Psoas muscle (tissue), 8 donors: ENCODE results near the gene IQSEC1. TPM values are rescaled to one million over a fixed set of nuclear protein-coding genes. Genes with fewer than 3 reads are reported as not detected.

Experiments
- ATAC-seq, 4 donors: fragments of 200-7000 bp; cut with Tn5 transposase; one replicate each; pipeline ENCODE4 v1.9.1; 2020; ENCODE audit warnings: moderate library complexity in 3 of 4, mild to moderate bottlenecking in 2 of 4
- DNase-seq, 2 donors: peaks; one replicate each; pipeline ENCODE4 v3.0.0-alpha.2; 2020
- H3K27ac ChIP-seq: fragments of 200-600 bp; one replicate; pipeline ENCODE4 v1.8.0; 2022
- H3K27me3 ChIP-seq, 3 donors: fragments of 200-600 bp in 1 of 3; one replicate each; pipeline versions ENCODE4 v1.6.1 to v1.8.0; 2013 to 2022; ENCODE audit warnings: low read length in 2 of 3, mild to moderate bottlenecking in 2 of 3, moderate library complexity in 1 of 3; ENCODE audit not compliant: insufficient read depth in 3 of 3
- H3K36me3 ChIP-seq, 2 donors: fragments of 200-600 bp in 1 of 2; one replicate each; pipeline versions ENCODE4 v1.6.1 to v1.8.0; 2013 to 2022; ENCODE audit warnings: low read depth in 1 of 2, mild to moderate bottlenecking in 1 of 2, moderate library complexity in 1 of 2; ENCODE audit not compliant: insufficient read depth in 1 of 2
- H3K4me1 ChIP-seq: fragments of 200-600 bp; one replicate; pipeline ENCODE4 v1.8.0; 2022
- H3K4me3 ChIP-seq: fragments of 200-600 bp; one replicate; pipeline ENCODE4 v1.8.0; 2022; ENCODE audit warnings: mild to moderate bottlenecking
- H3K9me3 ChIP-seq: fragments of 200-600 bp; one replicate; pipeline ENCODE4 v1.8.0; 2022
- WGBS, 3 donors: extraction: QIAGEN DNeasy Blood & Tissue Kit; methylation state at CpG; one replicate each; pipeline versions ENCODE4 v1.1.6 to v1.1.7; 2013; 5-methylcytosine and 5-hydroxymethylcytosine counted together
- intact Hi-C, 2 donors: fragments of 100-400 bp; cut with DNase I; formaldehyde crosslinking; loops; one replicate each; pipeline versions ENCODE4 v1.11.0 to v1.14.2; 2022
- polyA plus RNA-seq, 3 donors: library from polyadenylated mRNA; stranded (reverse); fragments of 200-250 nt; gene quantifications; one replicate each; pipeline ENCODE4 v1.2.3, GENCODE V29; 2013
- total RNA-seq, 4 donors: library from RNA; stranded (reverse); fragmentation: NEBNext Ultra II Directional in 2 of 4; extraction: Animal tissue kit (Norgen Biotek cat#: 25700) in 2 of 4; gene quantifications; one replicate each; pipeline versions ENCODE4 v1.2.1 to v1.2.4, GENCODE V29; 2021 to 2023
- TF ChIP-seq, protein P1 (sequence below): fragments of 200-600 bp; IDR thresholded peaks from one replicate; pipeline ENCODE4 v1.8.0; 2022; ENCODE audit warnings: antibody characterized with exemption
- donor health status: healthy with polysubstance abuse.
- donor health status: DM: no; HTN: no; CAD: no; lungs with moderate emphysema.
- donor health status: Bipolar disorder and iron deficiency.
- donor health status: healthy.
- donor health status: DM: yes; HTN: yes; CAD: no.
- donor health status: DM: no; HTN: no; CAD: no.
- donor health status: DM: no; HTN: no; CAD: no.
- donor health status: DM: yes; HTN: yes; CAD: no.

IQSEC1 gene
- total and polyA plus RNA-seq, 7 donors: 8.6 to 45.4 (median 28.0) TPM

DNA sequence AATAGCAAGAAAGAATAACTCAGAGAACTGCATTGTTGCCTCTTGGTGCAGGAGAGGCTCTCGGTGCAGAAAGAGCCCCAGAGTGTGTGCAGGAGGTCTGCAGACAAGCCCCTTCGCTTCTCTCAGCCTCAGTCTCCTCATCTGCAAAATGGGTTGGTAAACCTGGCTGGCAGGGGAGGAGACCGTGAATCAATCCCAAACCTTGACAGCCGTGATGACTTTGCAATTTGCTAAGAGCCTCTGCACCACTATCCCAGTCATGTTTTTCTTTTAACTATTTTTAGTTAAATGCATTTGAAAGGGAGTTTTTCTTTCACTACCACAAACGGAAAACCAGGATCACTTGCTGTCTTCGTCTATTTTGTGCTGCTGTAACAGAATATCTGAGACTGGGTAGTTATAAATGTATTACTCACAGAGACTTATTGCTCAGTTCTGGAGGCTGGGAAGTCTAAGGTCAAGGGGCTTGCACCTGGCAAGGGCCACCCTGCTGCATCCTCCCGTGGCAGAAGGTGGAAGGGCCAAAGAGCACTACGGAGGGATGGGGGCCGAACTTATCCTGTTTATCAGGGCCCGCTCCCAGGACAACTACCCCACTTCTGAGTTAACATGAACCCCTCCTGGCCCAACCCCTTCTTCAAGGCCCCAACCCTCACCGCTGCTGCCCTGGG is 14.2 kb upstream of the IQSEC1 start:
- TF ChIP-seq, protein P1, sequence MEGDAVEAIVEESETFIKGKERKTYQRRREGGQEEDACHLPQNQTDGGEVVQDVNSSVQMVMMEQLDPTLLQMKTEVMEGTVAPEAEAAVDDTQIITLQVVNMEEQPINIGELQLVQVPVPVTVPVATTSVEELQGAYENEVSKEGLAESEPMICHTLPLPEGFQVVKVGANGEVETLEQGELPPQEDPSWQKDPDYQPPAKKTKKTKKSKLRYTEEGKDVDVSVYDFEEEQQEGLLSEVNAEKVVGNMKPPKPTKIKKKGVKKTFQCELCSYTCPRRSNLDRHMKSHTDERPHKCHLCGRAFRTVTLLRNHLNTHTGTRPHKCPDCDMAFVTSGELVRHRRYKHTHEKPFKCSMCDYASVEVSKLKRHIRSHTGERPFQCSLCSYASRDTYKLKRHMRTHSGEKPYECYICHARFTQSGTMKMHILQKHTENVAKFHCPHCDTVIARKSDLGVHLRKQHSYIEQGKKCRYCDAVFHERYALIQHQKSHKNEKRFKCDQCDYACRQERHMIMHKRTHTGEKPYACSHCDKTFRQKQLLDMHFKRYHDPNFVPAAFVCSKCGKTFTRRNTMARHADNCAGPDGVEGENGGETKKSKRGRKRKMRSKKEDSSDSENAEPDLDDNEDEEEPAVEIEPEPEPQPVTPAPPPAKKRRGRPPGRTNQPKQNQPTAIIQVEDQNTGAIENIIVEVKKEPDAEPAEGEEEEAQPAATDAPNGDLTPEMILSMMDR: no peak
- H3K27me3 ChIP-seq: no peaks in the 10 kb centered on the region
- no peak overlapping the region for H3K4me3 ChIP-seq
- 61 to 75% (median 70%) methylated on average over 11 of the region's 11 CpGs for WGBS, 3 donors
- ATAC-seq: no peak
- intact Hi-C loops: no loop called here
- H3K27ac ChIP-seq: no peak overlapping the region
- no peaks in the 10 kb centered on the region for H3K36me3 ChIP-seq
- H3K4me1 ChIP-seq: no peaks in the 10 kb centered on the region
- H3K9me3 ChIP-seq: no peaks in the 10 kb centered on the region
- no peak for DNase-seq

DNA sequence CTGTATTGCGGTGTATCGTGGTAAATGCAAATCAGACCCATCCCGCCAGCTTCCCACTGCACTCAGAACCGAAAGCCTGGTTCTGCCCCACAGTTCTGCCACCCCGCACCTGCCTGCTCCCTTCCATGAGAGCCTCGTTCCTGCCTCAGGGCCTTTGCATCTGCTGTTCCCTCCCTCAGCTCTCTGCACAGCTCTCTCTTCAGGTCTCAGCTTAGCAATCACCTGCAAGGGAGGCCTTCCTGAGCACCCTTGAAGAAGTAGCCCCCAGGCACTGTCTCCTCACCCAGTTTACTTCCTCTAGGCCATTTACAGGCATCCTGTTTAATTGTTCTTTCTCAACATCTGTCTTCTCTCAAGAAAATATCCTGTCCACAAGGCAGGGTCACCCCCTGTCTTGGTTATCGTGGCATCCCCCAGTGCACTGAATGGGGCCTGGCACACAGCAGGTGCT is 13.3 kb upstream of the IQSEC1 start:
- WGBS, 3 donors: 87 to 96% (median 91%) methylated on average over 7 of the region's 7 CpGs
- TF ChIP-seq, protein P1: no peak
- intact Hi-C loops: no loop called here

DNA sequence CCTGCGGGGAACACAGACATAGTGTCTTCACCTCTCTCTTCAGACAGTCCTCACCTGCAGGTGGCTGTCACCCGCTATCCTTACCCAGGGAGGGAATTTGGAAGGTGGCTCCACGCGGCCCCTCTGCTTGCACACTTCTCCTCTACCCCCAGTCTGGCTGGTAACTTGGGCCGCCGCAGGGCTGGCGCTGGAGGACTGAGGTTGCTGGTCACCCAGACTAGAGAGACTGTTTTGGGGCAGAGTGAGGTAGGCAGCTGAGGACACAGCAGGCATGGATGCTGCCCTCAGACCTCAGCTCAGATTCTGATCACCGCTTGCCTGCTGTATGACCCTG is 12.6 kb upstream of the IQSEC1 start:
- no peak overlapping the region for H3K27ac ChIP-seq
- TF ChIP-seq, protein P1: no peak
- no peak for ATAC-seq
- no peak for DNase-seq
- intact Hi-C loops: no loop called here
- no peak overlapping the region for H3K4me3 ChIP-seq
- no peaks in the 10 kb centered on the region for H3K36me3 ChIP-seq
- H3K4me1 ChIP-seq: no peaks in the 10 kb centered on the region
- H3K9me3 ChIP-seq: no peaks in the 10 kb centered on the region
- WGBS, 3 donors: 95 to 96% (median 96%) methylated on average over 8 of the region's 8 CpGs
- H3K27me3 ChIP-seq: no peaks in the 10 kb centered on the region

More for the DNA sequence above, 13.3 kb upstream of the IQSEC1 start:
- no peak overlapping the region for H3K27ac ChIP-seq
- H3K4me3 ChIP-seq: no peak overlapping the region
- H3K27me3 ChIP-seq: no peaks in the 10 kb centered on the region
- no peaks in the 10 kb centered on the region for H3K9me3 ChIP-seq
- no peaks in the 10 kb centered on the region for H3K36me3 ChIP-seq
- H3K4me1 ChIP-seq: no peaks in the 10 kb centered on the region
- DNase-seq: no peak
- ATAC-seq: no peak

DNA sequence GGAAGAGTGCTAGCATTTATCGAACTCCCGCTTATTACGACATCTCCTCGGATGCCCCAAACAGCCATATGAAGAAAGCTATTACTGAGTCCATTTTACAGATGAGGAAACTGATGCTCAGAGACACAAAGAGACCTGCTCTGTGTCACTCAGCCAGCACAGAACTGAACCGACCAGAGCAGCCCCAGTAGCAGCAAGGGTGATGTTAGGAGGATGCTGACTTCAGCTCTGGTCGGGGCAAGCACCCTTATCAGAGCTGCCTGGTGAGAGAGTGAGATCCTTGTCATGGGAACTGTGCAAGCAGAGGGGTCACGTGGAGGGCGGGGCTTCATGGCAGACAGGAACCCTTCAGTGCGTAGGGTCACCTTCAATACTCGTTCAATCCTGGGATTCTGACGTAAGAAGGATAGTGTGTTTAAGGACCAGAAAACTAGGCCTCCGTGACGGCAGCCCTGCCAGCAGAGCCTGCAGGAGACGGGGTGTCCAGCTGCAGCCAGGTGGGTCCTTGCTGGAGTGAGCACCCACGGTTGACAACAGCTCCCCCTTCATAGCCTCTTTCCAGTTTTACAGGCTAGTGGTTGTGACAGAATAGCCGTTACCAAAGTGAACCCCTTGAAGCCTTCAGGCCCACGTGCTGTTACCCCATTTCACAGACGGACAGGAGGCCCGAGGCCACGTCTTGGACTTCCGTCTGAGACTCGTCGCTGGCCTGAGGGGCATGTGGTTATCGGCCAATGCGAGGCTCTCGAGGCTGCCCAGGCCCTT is 12.0 kb upstream of the IQSEC1 start:
- no peak overlapping the region for H3K4me3 ChIP-seq
- TF ChIP-seq, protein P1: no peak
- DNase-seq (no peak), ATAC-seq (no peak)
- no peaks in the 10 kb centered on the region for H3K27me3 ChIP-seq
- H3K36me3 ChIP-seq: no peaks in the 10 kb centered on the region
- no peaks in the 10 kb centered on the region for H3K4me1 ChIP-seq
- no peaks in the 10 kb centered on the region for H3K9me3 ChIP-seq
- intact Hi-C loops: no loop called here
- WGBS, 3 donors: 93 to 95% (median 95%) methylated on average over 26 of the region's 26 CpGs
- H3K27ac ChIP-seq: no peak overlapping the region
